K562 (cell line): Measurements from ENCODE around the gene EML2.

Experiments used
- CHD1 ChIP-seq: fragments of 200-600 bp; sonication (generic); IDR thresholded peaks from one replicate; pipeline ENCODE4 v1.6.1; 2012; ENCODE audit warnings: mild to moderate bottlenecking, moderate library complexity, low read length, inconsistent platforms
- CREM ChIP-seq: IDR thresholded peaks from 2 replicates; pipeline ENCODE4 v1.6.1; 2014; ENCODE audit warnings: antibody characterized with exemption, low read depth
- EZH2 ChIP-seq: IDR thresholded peaks from 2 replicates; pipeline ENCODE4 v1.6.1; 2012; ENCODE audit warnings: low read depth, mild to moderate bottlenecking, inconsistent platforms, low read length, borderline replicate concordance
- NCOA2 ChIP-seq, 2 experiments: fragments of 450-650 bp; IDR thresholded peaks; 2 replicates each; pipeline ENCODE4 v1.6.1; 2018; ENCODE audit warnings: mild to moderate bottlenecking in 2 of 2, moderate library complexity in 1 of 2; ENCODE audit not compliant: partially characterized antibody in 2 of 2
- RAD21 ChIP-seq, 2 experiments: fragments of 250-450 bp in 1 of 2; fragments of 450-650 bp in 1 of 2; sonication (Bioruptor Pico) in 1 of 2; formaldehyde crosslinking in 1 of 2; IDR thresholded peaks in 1 of 2; conservative IDR thresholded peaks in 1 of 2; 2 replicates each; pipeline versions ENCODE4 v1.4.0 to v1.8.0; 2020 to 2022; ENCODE audit warnings: mild to moderate bottlenecking in 2 of 2, moderate library complexity in 1 of 2
- REST ChIP-seq, 2 experiments: fragments of 450-650 bp; formaldehyde crosslinking in 1 of 2; IDR thresholded peaks; 2 replicates each; pipeline versions ENCODE4 v1.4.0 to v1.6.1; 2014 to 2020; ENCODE audit warnings: mild to moderate bottlenecking in 2 of 2, borderline replicate concordance in 1 of 2, low read depth in 1 of 2
- RREB1 ChIP-seq: fragments of 250-450 bp; sonication (Bioruptor Pico); IDR thresholded peaks from 2 replicates; pipeline ENCODE4 v1.4.0; 2020
- TCF7 ChIP-seq: sonication (generic); IDR thresholded peaks from 2 replicates; pipeline ENCODE4 v1.6.1; 2016; ENCODE audit warnings: antibody characterized with exemption, borderline replicate concordance
- VEZF1 ChIP-seq: fragments of 200-800 bp; sonication (Bioruptor generic); IDR thresholded peaks from 2 replicates; pipeline ENCODE4 v1.6.1; 2017; ENCODE audit warnings: missing genetic modification characterization, missing compliant biosample characterization
- ZBTB7A ChIP-seq: IDR thresholded peaks from 2 replicates; pipeline ENCODE4 v1.6.1; 2011; ENCODE audit warnings: low read depth, mild to moderate bottlenecking, low read length, moderate library complexity, borderline replicate concordance; ENCODE audit not compliant: control insufficient read depth
- ZNF212 ChIP-seq: fragments of 450-650 bp; formaldehyde crosslinking; IDR thresholded peaks from 2 replicates; pipeline ENCODE4 v1.4.0; 2020; ENCODE audit warnings: mild to moderate bottlenecking
- ZNF224 ChIP-seq: sonication (generic); formaldehyde crosslinking; IDR thresholded peaks from 2 replicates; pipeline ENCODE4 v1.8.0; 2022; ENCODE audit warnings: mild to moderate bottlenecking, missing genetic modification reagents
- ZNF24 ChIP-seq: fragments of 450-650 bp; IDR thresholded peaks from 2 replicates; pipeline ENCODE4 v1.6.1; 2016
- TF ChIP-seq, protein P1 (sequence below), 3 experiments: IDR thresholded peaks in 2 of 3; conservative IDR thresholded peaks in 1 of 3; 2 replicates each; pipeline ENCODE4 v1.5.1; 2011 to 2012; ENCODE audit warnings: low read length in 3 of 3, mild to moderate bottlenecking in 3 of 3, control low read depth in 2 of 3, improper control_type of control experiment in 1 of 3, inconsistent platforms in 1 of 3, low read depth in 1 of 3, mixed read lengths in 1 of 3, moderate library complexity in 1 of 3; ENCODE audit not compliant: insufficient read depth in 2 of 3

- TF ChIP-seq, protein P1, sequence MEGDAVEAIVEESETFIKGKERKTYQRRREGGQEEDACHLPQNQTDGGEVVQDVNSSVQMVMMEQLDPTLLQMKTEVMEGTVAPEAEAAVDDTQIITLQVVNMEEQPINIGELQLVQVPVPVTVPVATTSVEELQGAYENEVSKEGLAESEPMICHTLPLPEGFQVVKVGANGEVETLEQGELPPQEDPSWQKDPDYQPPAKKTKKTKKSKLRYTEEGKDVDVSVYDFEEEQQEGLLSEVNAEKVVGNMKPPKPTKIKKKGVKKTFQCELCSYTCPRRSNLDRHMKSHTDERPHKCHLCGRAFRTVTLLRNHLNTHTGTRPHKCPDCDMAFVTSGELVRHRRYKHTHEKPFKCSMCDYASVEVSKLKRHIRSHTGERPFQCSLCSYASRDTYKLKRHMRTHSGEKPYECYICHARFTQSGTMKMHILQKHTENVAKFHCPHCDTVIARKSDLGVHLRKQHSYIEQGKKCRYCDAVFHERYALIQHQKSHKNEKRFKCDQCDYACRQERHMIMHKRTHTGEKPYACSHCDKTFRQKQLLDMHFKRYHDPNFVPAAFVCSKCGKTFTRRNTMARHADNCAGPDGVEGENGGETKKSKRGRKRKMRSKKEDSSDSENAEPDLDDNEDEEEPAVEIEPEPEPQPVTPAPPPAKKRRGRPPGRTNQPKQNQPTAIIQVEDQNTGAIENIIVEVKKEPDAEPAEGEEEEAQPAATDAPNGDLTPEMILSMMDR (IDR thresholded peaks at IDR 0.05 in 2 of 3, conservative IDR thresholded peaks at IDR 0.05 in 1 of 3; ENCODE audit: insufficient read depth in 2 of 3, low read depth in 1 of 3, low read length in 3 of 3), result peak; percentile 96 to 99 (median 97)
- TF ChIP-seq RAD21 (CRISPR knock-in tag; conservative IDR thresholded peaks at IDR 0.05 in 1 of 2, IDR thresholded peaks at IDR 0.05 in 1 of 2), result peak; percentile 95 to 96
- TF ChIP-seq CHD1, result no peak
- no peak for TF ChIP-seq NCOA2 (IDR thresholded peaks at IDR 0.05; ENCODE audit: partially characterized antibody in 2 of 2)
- TF ChIP-seq ZNF24, result no peak
- peak; percentile 86; the same call in 1 of the 2 replicates for TF ChIP-seq REST (IDR thresholded peaks at IDR 0.05; ENCODE audit: borderline replicate concordance)
- no peak for TF ChIP-seq REST (CRISPR knock-in tag; IDR thresholded peaks at IDR 0.05; ENCODE audit: low read depth)
- peak; percentile 73 for TF ChIP-seq VEZF1 (CRISPR knock-in tag)
- no peak for TF ChIP-seq TCF7
- TF ChIP-seq ZNF212 (CRISPR knock-in tag), result no peak
- TF ChIP-seq ZNF224 (CRISPR knock-in tag), result no peak
- peak; percentile 54 for TF ChIP-seq CREM
- TF ChIP-seq ZBTB7A, result peak; percentile 91
- TF ChIP-seq RREB1 (CRISPR knock-in tag), result no peak
- TF ChIP-seq EZH2, result no peak
Observed at GRCh38 chr19:45643024-45643926, 4.1 kb upstream of the EML2 start.
